Measurements from ENCODE around the gene VPS37B. TPM values are rescaled to one million over a fixed set of nuclear protein-coding genes. Genes with fewer than 3 reads are reported as not detected.
"Not testable (repeated sequence)": the region's sequence is repeated elsewhere in the genome, so short reads cannot be mapped to it uniquely, and the experiment has no call there.

VPS37B gene
- total and polyA plus RNA-seq, 8 donors = 13.5 to 30.1 (median 18.6) TPM

DNA sequence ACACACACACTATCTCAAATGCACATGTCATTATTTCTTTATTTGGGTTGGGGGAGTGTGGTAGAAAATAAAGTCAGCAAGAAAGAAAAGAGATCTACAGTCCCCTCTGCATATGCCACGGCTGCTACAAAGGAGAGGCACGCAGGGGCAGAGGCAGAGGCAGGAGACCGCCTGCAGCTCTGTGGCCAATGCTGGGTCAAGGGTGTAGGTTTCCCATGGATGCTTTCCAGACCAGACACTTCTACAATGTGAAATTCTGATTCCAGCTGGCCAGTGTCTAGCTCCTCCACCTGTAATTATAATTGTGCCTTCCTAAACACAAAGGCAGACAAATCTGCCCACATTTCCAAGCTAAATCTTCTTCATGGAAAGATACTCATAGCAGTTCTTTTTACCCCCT is 19.2 kb downstream of the VPS37B start:
- Histone ChIP-seq H3K36me3 (no peaks in the 10 kb centered on the region), H3K27ac (no peak overlapping the region), H3K4me1 (peaks cover 8 to 41% (median 26%) of the 10 kb centered on the region in 3 donors), H3K4me3 (no peak overlapping the region), H3K27me3 (no peaks in the 10 kb centered on the region), H3K9me3 (no peaks in the 10 kb centered on the region)
- intact Hi-C loops (cut with DNase I) = no loop called here
- peak in 1 of 6 donors; percentile 13 for DNase-seq
- ATAC-seq = no peak
- TF ChIP-seq, protein P1, sequence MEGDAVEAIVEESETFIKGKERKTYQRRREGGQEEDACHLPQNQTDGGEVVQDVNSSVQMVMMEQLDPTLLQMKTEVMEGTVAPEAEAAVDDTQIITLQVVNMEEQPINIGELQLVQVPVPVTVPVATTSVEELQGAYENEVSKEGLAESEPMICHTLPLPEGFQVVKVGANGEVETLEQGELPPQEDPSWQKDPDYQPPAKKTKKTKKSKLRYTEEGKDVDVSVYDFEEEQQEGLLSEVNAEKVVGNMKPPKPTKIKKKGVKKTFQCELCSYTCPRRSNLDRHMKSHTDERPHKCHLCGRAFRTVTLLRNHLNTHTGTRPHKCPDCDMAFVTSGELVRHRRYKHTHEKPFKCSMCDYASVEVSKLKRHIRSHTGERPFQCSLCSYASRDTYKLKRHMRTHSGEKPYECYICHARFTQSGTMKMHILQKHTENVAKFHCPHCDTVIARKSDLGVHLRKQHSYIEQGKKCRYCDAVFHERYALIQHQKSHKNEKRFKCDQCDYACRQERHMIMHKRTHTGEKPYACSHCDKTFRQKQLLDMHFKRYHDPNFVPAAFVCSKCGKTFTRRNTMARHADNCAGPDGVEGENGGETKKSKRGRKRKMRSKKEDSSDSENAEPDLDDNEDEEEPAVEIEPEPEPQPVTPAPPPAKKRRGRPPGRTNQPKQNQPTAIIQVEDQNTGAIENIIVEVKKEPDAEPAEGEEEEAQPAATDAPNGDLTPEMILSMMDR (IDR thresholded peaks at IDR 0.05) = no peak
- WGBS, 2 donors = 68 to 75% methylated on average over 3 of the region's 3 CpGs
- no peak for FAIRE-seq

DNA sequence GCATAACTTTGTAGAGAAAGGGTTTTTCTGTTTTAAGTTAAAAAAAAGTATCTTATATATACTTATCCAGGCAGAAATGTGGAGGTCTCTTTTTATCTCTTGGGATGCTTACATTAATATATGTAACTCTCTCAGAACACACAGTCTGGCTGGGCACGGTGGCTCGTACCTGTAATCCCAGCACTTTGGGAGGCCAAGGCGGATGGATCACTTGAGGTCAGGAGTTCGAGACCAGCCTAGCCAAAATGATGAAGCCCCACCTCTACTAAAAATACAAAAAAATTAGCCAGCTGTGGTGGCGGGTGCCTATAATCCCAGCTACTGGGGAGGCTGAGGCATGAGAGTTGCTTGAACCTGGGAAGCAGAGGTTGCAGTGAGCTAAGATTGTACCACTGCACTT is 19.6 kb downstream of the VPS37B start:
- ATAC-seq; H3K27ac ChIP-seq; H3K4me3 ChIP-seq; H3K9me3 ChIP-seq; FAIRE-seq; H3K27me3 ChIP-seq; intact Hi-C loops (cut with DNase I); H3K36me3 ChIP-seq; DNase-seq: not testable (repeated sequence)
- H3K4me1 ChIP-seq = peaks cover 12 to 45% (median 30%) of the 10 kb centered on the region in 3 donors
- 92 to 95% methylated on average over 5 of the region's 5 CpGs for WGBS, 2 donors

DNA sequence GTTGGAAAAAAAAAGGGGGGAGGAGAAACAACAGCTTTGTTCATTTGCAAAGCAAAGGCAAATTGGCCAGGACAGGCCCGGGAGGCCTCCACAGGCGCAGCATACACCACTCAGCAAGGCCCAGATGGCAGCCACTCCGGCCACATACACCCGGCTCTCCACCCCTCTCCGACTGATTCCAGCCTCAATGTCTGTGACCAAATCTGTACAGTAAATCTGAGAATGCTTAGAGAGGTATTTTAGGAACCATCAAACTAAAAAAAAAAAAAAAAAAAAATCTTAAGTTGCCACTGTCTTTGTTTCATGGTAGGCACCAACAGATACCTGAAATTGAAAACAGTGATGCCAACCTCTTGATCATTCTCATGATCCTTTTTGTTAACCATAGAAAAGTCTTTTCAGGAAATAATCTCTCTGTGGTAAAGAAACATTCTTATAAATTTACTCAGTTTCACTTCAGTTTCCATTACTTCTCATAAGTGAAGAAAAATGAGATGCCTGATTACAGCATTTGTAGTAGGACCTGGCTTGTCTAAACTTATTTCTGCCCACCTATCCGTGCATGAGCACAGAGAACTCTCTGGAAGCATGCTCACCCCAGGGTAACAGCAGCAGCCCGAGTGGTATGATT is 20.2 kb downstream of the VPS37B start:
- H3K27me3 ChIP-seq = no peaks in the 10 kb centered on the region
- H3K27ac ChIP-seq = no peak overlapping the region
- FAIRE-seq (no peak), DNase-seq (peak in 1 of 6 donors; percentile 26), ATAC-seq (no peak)
- 81 to 86% methylated on average over 7 of the region's 7 CpGs for WGBS, 2 donors
- intact Hi-C loops (cut with DNase I) = no loop called here
- TF ChIP-seq, protein P1 (IDR thresholded peaks at IDR 0.05) = no peak
- H3K9me3 ChIP-seq = no peaks in the 10 kb centered on the region
- no peak overlapping the region for H3K4me3 ChIP-seq
- peaks cover 18 to 51% (median 35%) of the 10 kb centered on the region in 3 donors for H3K4me1 ChIP-seq
- H3K36me3 ChIP-seq = no peaks in the 10 kb centered on the region

DNA sequence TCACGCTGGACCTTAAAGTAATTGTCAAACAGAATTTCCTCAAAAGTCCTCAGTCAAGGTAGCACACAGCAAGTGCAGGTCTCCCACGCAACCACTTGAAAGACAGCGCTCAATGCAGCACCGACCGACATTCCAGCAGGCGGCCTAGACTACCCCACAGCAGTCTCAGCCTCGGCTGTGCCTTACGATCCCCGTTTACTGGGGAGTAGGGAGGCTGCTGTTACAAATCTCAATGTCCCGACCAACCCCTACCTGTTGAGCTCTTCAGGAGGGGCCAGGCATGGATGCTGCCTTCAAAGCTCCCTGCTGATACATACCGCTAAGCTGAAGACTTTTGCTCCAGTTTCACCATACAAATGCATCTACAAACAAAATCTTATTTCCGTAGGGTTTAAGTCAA is 21.8 kb downstream of the VPS37B start:
- H3K9me3 ChIP-seq = no peaks in the 10 kb centered on the region
- DNase-seq (peak in 1 of 6 donors; percentile 26), ATAC-seq (no peak), FAIRE-seq (no peak)
- 90 to 92% methylated on average over 12 of the region's 12 CpGs for WGBS, 2 donors
- intact Hi-C loops (cut with DNase I) = no loop called here
- peaks cover 0 to 7% (median 0%) of the 10 kb centered on the region in 3 donors for H3K36me3 ChIP-seq
- no peaks in the 10 kb centered on the region for H3K27me3 ChIP-seq
- peak overlapping the region in 2 of 4 donors; percentile 82 to 91 for H3K27ac ChIP-seq
- TF ChIP-seq, protein P1 (IDR thresholded peaks at IDR 0.05) = no peak
- no peak overlapping the region for H3K4me3 ChIP-seq
- H3K4me1 ChIP-seq = peaks cover 28 to 55% (median 35%) of the 10 kb centered on the region in 3 donors

DNA sequence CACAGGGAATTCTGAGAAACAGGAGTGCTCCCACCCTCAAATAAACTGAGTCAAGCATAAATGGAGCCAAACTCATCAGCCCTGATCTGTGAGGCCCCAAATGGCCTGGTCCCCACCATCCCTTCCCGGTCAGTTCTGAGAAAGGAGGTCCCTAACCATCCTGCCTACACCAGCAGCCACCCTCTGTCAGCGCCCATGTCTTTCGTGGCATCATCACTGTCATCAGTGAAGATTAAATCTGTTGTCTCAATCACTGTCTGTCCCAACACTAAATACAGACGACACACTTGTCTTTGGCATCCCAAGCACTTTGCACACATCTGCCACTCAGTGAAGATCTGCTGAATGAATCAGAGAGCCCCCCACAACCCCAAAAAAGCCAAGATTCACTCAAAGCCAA is 22.4 kb downstream of the VPS37B start:
- intact Hi-C loops (cut with DNase I) = no loop called here
- peaks cover 31 to 58% (median 40%) of the 10 kb centered on the region in 3 donors for H3K4me1 ChIP-seq
- WGBS, 2 donors = 81 to 86% methylated on average over 4 of the region's 4 CpGs
- no peaks in the 10 kb centered on the region for H3K27me3 ChIP-seq
- peak overlapping the region; percentile 28 to 91 (median 70) for H3K27ac ChIP-seq
- no peak for FAIRE-seq
- ATAC-seq = no peak
- peak in 1 of 6 donors; percentile 12 for DNase-seq
- TF ChIP-seq, protein P1 (IDR thresholded peaks at IDR 0.05) = no peak
- H3K9me3 ChIP-seq = no peaks in the 10 kb centered on the region
- H3K4me3 ChIP-seq = no peak overlapping the region
- H3K36me3 ChIP-seq = peaks cover 0 to 12% (median 0%) of the 10 kb centered on the region in 3 donors

All from pancreas (tissue), 10 donors.